ENCODE measurements around the gene TUBA3C.

The TUBA3C gene

DNA sequence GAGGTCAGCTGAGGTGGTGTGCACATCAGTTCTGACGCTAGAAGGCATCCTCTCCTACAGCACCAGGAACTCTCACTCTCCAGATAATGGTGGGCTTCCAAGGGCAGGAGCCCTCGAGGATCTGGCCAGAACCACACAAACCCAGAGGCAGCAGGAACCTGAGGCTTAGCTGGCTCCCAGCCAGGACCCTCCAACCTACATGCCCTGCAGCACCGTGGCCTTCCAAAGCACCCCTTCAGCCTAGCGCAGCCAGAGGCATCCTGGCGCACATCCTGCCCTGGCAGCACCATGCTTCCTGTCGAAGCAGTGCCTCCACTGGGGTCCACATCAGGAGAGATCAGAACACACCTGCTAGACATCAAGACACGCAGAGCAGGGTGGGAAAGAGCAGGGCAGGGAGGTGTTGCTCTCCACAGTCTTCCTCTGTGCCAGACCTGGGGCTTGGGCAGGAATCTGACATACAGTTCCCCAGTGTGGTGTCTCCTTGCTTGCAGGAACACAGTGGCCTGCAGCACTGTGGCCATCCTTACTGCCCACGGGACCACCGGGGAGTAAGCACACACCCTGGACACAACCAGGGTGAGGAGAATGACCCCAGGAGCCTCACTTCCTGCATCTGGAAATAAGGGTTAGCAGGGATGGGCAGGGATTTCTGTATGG, 21.7 kb downstream of the TUBA3C start:
- no peak for DNase-seq

DNA sequence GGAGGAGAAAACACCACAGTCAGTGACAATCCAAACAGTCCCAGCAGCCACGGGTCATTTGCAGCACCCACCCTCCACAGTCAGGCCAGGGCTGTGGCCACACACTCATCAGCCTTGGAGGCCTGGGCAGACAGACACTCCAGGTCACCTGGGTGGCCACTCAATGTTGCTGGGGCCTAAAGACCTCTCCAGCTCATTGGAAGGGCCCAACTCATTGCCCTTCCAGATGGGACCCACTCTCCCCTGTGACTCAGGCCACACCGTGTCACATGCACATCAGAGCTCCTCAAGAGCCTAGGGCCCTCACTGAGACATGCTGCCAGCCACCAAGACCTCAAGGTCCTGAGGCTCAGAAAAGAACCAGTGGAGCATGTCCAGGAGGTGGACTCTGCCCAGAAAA, 22.4 kb downstream of the TUBA3C start:
- DNase-seq = no peak

GRCh38 chr13:19158526-19159174, 23.0 kb downstream of the TUBA3C start:
- DNase-seq = no peak

DNA sequence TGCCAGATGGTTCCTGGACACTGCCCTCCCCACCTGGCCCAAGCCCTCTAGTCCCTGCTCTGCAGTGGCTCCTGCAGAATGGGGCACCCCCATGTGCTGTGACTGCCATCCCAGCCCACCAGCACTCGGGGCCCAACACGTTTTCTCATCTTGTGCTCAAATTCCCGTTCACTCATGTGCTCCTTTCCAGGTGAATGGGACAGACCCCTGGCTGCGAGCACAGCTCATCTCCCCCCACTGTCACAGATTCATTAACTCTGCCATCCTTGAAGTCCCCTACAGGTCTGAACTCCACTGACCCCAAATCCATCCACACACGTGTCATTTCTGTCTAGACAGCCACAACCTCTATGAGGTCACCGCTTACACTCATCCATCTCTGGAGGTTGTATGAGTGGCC, 23.6 kb downstream of the TUBA3C start:
- no peak for DNase-seq

- no peak for DNase-seq
Observed at GRCh38 chr13:19157461-19157860, 24.2 kb downstream of the TUBA3C start.

DNA sequence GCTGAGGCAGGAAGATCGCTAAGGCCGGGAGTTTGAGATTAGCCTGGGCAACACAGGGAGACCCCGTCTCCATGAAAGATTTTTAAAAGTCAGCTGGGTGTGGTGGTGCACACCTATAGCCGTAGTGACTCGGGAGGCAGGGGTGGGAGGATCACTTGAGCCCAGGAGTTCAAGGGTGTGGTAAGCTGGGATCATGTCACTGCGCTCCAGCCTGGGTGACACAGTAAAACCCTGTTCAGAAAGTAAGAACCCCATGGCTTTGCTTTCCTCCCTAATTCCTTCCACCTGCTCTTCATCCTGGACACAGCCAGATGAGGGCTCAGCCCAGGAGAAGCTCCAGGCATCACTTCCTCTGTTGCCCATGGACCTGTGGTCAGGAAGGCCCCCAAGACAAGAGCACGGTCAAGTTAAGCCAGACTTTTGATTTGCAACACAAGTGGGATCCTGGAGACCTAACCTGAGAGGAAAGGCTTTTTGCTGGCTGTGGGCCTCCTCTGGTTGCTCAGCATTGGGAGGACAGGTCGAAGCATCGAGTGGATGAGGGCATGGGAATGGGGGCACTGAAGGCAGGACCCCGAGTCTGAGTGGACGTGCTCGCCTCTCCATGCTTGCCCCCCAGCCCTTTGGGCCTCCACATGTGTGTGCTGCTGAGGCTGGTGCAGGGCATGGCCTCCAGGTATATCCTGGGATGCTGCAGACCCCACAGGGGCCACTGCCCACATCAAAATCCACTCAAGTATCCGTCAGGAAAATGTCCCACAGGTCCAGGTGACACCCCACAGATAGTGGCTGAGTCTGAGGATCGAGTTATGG, 25.4 kb downstream of the TUBA3C start:
- DNase-seq = no peak

GRCh38 chr13:19155321-19155861, 26.2 kb downstream of the TUBA3C start:
- DNase-seq = no peak

DNA sequence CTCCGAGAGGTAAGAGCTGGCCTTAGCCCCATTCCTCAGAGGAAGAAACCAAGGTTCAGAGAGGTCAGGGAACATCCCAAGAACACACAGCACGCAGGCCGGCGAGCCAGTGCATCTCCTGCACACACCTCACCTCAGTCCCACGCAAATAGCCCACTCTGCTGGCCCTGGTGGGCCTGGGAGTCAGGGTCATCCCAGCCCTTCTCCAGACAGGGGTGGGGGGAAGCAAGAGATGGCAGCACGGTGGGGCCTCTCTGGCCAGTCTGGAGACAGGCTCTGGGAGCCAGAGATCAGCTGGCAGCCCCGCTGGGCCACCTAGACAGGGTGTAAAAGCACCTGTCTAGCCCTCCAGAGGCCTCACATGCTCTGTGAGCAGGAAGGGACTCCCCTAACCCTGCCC, 26.8 kb downstream of the TUBA3C start:
- DNase-seq = no peak

DNA sequence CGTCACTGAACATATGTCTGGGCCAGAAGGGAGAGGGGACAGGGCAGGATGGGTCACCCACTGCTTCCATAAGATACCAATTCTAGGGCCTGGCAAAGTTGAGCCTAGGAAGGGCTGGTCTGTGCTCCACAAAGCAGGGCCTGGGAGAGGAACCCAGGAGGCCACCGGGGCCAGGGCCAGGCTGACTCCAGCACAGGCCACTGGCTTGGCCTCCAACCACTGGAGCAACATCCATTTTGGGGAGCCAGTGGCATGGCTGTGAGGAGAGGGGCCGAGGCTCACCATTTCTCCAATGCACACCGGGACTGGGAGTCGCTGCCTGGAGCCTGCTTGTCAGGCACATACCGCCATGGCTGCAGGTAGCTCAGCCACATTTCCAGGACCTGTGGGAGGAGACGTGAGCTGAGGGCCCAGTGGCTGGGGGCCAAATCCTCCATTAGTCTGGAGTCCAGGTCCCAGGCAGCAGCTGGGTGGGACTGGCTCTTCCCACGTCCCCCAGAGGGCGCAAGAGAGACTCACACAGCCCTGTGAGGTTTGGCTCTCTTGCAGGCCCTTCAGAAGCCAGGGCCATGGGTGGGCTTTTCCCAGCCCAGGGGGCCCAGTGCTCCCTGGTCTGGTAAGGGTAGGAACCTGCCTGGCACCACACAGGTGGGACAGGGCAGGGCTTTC, 27.7 kb downstream of the TUBA3C start:
- no peak for DNase-seq

DNA sequence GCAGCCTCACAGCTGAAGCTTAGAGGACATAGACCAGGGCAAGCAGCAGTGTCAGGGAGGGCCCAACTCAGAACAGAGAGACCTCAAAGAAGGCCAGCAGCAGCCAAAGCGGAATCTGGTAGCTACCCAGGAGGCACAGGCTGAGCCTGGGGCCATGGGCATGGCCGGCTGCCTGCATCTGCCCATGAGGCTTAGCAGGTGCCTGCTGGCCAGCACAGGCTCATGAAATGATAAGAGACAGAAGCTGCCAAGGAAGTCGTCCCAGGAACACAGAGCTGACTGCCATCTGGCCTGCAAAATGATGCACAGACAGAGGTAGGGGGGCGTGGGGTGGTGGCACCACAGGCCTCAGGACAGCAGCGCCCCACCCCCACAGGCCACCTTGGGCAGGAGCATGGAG, 29.2 kb downstream of the TUBA3C start:
- DNase-seq = no peak

DNA sequence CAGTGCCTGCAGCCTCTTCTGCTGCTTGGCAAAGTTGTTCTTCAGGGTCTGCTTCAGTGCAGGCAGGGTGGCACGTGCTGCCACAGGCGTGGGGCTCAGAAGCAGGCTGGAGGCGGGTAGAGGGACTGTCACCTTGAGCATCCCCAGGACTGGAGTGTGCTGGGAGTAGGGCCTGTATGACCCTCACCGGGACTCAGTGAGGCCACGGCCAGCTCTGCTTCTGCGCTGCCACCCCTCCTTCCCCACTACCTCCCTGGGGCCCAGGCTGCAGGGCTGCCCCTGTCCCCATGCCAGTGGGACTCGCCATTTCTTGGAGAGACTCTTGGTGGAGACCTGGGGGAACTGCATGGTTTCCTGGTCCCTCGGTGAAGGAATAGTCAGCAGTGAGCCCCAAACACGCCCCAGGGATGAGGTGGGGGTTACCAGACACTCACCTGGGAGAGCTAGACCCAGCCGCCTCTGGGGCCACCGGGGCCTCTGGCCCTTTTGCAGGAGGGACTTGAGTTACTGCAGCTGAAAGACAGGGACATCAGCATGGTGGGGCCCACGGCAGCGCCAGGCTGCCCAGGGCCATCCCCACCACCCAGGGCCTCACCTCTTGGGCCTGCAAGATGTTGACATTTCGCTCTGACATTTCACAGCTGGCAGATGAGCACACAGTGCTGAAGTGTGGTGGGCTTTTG, 29.9 kb downstream of the TUBA3C start:
- DNase-seq = no peak

GRCh38 chr13:19150712-19151228, 30.9 kb downstream of the TUBA3C start:
- DNase-seq = no peak

GRCh38 chr13:19150226-19150625, 31.4 kb downstream of the TUBA3C start:
- no peak for DNase-seq

DNA sequence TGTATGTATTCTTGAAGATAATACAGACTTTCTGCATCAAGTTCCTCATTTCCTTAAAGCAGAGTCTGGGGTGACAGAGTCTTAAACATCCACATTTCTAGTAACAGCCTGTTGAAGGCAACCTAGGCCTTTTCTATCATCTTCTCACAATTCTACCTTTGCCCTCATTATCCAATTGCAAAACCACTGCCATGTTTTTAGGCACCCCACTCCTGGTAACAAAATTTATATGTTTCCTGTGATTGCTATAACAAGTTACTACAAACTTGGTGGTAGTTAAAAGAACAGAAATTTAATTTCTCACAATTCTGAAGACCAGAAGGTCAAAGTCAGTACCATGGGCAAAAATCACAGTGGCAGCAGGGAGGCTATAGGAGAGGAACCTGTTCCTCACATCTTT, 33.1 kb downstream of the TUBA3C start:
- DNase-seq = no peak

All from C1 segment of cervical spinal cord (tissue), 14 donors.